Prostate gland (tissue), 2 donors: ENCODE results near the gene BAX.

Experiments used
- POLR2A ChIP-seq: fragments of 450-650 bp; IDR thresholded peaks from one replicate; pipeline ENCODE4 v1.6.1; 2016; ENCODE audit warnings: antibody characterized with exemption, mild to moderate bottlenecking
- TF ChIP-seq, protein P1 (sequence below), 4 experiments: fragments of 200-600 bp in 2 of 4; fragments of 450-650 bp in 2 of 4; sonication (generic) in 2 of 4; IDR thresholded peaks; 1 replicate in 3 of 4; 2 replicates in 1 of 4; pipeline ENCODE4 v1.5.1; 2016 to 2019; ENCODE audit warnings: antibody characterized with exemption in 4 of 4, mild to moderate bottlenecking in 2 of 4, moderate library complexity in 2 of 4

DNA sequence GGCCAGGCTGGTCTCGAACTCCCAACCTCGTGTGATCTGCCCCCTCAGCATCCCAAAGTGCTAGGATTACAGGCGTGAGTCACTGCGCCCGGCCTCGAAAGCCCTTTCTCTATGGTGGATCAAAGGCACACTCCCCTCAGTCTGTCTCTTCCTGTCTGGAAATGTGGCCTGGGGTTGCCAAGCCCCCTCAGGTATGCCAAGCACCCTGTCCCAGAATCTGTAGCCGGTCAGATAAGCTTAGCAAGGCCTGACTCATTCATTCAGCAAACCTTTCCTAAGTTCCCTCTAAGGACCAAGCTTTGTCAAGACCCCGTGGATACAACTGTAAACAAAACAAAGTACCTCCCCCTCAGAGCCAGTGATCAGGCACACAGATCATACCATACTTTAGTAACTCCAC is 40.5 kb upstream of the BAX start:
- TF ChIP-seq, protein P1, sequence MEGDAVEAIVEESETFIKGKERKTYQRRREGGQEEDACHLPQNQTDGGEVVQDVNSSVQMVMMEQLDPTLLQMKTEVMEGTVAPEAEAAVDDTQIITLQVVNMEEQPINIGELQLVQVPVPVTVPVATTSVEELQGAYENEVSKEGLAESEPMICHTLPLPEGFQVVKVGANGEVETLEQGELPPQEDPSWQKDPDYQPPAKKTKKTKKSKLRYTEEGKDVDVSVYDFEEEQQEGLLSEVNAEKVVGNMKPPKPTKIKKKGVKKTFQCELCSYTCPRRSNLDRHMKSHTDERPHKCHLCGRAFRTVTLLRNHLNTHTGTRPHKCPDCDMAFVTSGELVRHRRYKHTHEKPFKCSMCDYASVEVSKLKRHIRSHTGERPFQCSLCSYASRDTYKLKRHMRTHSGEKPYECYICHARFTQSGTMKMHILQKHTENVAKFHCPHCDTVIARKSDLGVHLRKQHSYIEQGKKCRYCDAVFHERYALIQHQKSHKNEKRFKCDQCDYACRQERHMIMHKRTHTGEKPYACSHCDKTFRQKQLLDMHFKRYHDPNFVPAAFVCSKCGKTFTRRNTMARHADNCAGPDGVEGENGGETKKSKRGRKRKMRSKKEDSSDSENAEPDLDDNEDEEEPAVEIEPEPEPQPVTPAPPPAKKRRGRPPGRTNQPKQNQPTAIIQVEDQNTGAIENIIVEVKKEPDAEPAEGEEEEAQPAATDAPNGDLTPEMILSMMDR (IDR thresholded peaks at IDR 0.05) = no peak
- TF ChIP-seq POLR2A = no peak
